ENCODE measurements around the gene ALOX12. TPM values are rescaled to one million over a fixed set of nuclear protein-coding genes. Genes with fewer than 3 reads are reported as not detected.
A peak's percentile ranks its signal among the peaks of the same experiment; 100 is the strongest.

Gene ALOX12
- total RNA-seq, 1 experiment from 2014 or later: not detected

- DNase-seq (ENCODE audit: low spot score): peak; percentile 55
Measured at GRCh38 chr17:7021993-7022778, 26.3 kb downstream of the ALOX12 start.

- no peak for DNase-seq (ENCODE audit: low spot score)
Measured at GRCh38 chr17:7022781-7023571, 27.1 kb downstream of the ALOX12 start, which contains the start of gene BCL6B. BCL6B (plus strand) TSS chr17:7023050; CDS start chr17:7023672, 622 bp downstream.

- DNase-seq (ENCODE audit: low spot score): peak; percentile 5
Measured at GRCh38 chr17:7023576-7024401, 27.9 kb downstream of the ALOX12 start.

- no peak for DNase-seq (ENCODE audit: low spot score)
Measured at GRCh38 chr17:7024402-7024785, 28.5 kb downstream of the ALOX12 start.

GRCh38 chr17:7025245-7025644 lies 29.4 kb downstream of the ALOX12 start:
- DNase-seq (ENCODE audit: low spot score): no peak

GRCh38 chr17:7026471-7027115 lies 30.7 kb downstream of the ALOX12 start:
- DNase-seq (ENCODE audit: low spot score): no peak

GRCh38 chr17:7027335-7027734 lies 31.5 kb downstream of the ALOX12 start:
- DNase-seq (ENCODE audit: low spot score): no peak

- DNase-seq (ENCODE audit: low spot score): no peak
Measured at GRCh38 chr17:7029096-7029495, 33.2 kb downstream of the ALOX12 start.

- no peak for DNase-seq (ENCODE audit: low spot score)
Measured at GRCh38 chr17:7029659-7030058, 33.8 kb downstream of the ALOX12 start.

GRCh38 chr17:7034955-7035590 lies 39.2 kb downstream of the ALOX12 start:
- no peak for DNase-seq (ENCODE audit: low spot score)

GRCh38 chr17:7035591-7036368 lies 39.9 kb downstream of the ALOX12 start, which contains the start of gene SLC16A13:
SLC16A13 (plus strand) TSS chr17:7036015; CDS start chr17:7036383, 368 bp downstream.
- DNase-seq (ENCODE audit: low spot score): peak; percentile 89

GRCh38 chr17:7038025-7038862 lies 42.4 kb downstream of the ALOX12 start:
- DNase-seq (ENCODE audit: low spot score): no peak

- no peak for DNase-seq (ENCODE audit: low spot score)
Measured at GRCh38 chr17:7039832-7040231, 44.0 kb downstream of the ALOX12 start.

GRCh38 chr17:7041607-7042500 lies 46.0 kb downstream of the ALOX12 start:
- DNase-seq (ENCODE audit: low spot score): no peak

- DNase-seq (ENCODE audit: low spot score): no peak
Measured at GRCh38 chr17:7042501-7043181, 46.8 kb downstream of the ALOX12 start.

GRCh38 chr17:7043182-7043496 lies 47.3 kb downstream of the ALOX12 start:
- no peak for DNase-seq (ENCODE audit: low spot score)

GRCh38 chr17:7043497-7044198 lies 47.8 kb downstream of the ALOX12 start, which contains the start of gene SLC16A11:
SLC16A11 (minus strand) TSS chr17:7044092; CDS start chr17:7043513, 579 bp downstream.
- DNase-seq (ENCODE audit: low spot score): no peak

Measured in HT-29 (cell line).